WI38 (cell line): ENCODE measurements around the gene TRMT5.

Experiments
- H3K4me3 ChIP-seq: 2 replicates; pipeline ENCODE4 v1.5.1; 2011; ENCODE audit warnings: low read depth, mild to moderate bottlenecking, control low read depth, low read length
- TF ChIP-seq, protein P1 (sequence below): IDR thresholded peaks from 2 replicates; pipeline ENCODE4 v1.5.1; 2012; ENCODE audit warnings: low read depth, mild to moderate bottlenecking, control low read depth, low read length

TRMT5 gene

DNA sequence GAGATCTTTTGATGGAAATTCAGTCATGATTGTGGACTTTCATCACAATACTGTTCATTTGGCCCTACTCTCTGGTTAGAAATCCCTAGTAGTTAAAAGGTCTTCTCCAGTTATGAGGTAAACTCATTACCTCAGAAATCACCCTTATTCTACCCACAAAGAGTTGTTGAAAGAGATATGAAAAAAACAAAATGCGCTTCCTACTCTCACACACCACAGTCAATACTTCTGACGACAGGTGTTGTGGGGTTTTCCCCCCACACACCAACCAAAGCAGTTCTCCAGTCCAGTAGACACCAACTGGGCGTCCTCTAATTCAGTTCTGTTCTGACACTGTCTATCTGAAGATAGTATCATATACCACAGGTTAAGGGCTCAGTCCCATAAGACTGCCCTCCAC, 54.9 kb downstream of the TRMT5 start:
- TF ChIP-seq, protein P1, sequence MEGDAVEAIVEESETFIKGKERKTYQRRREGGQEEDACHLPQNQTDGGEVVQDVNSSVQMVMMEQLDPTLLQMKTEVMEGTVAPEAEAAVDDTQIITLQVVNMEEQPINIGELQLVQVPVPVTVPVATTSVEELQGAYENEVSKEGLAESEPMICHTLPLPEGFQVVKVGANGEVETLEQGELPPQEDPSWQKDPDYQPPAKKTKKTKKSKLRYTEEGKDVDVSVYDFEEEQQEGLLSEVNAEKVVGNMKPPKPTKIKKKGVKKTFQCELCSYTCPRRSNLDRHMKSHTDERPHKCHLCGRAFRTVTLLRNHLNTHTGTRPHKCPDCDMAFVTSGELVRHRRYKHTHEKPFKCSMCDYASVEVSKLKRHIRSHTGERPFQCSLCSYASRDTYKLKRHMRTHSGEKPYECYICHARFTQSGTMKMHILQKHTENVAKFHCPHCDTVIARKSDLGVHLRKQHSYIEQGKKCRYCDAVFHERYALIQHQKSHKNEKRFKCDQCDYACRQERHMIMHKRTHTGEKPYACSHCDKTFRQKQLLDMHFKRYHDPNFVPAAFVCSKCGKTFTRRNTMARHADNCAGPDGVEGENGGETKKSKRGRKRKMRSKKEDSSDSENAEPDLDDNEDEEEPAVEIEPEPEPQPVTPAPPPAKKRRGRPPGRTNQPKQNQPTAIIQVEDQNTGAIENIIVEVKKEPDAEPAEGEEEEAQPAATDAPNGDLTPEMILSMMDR: no peak
- H3K4me3 ChIP-seq: no peak overlapping the region

DNA sequence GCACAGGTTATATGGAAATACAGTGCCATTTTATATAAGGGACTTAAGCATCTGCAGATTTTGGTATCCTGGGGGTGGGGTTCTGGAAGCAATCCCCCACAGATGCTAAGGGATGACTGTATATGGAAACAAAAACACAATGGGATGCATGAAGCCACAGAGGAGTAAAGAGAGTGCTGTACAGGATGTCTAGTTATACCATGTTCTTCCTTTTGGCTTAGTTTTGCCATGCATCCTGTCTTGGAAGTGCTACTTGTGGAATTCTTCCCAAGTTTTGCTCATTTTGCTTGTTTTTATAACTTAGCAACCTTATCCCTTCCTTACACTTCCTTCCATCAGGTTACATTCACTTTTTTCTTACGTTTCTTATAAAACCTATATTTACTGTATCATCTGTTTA, 55.6 kb downstream of the TRMT5 start:
- TF ChIP-seq, protein P1: no peak
- H3K4me3 ChIP-seq: no peak overlapping the region

DNA sequence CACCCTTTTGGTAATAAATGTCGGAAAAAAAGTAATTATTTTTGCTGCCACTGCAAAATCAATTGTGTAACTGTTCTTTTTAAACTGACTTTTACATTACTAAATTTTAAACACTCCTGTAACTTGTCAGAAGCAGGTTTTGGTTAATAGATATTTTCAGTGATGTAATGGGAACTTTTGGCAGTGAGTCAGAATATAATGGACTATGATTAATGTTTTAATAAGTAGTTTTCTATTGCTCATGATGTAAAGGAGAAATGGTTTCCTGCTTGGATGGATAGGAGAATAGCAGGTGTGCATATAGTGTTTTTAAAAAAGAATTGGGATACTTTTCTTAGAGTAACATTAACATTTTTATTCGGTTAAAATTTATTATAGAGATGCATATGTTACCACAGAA, 58.8 kb downstream of the TRMT5 start:
- no peak overlapping the region for H3K4me3 ChIP-seq
- TF ChIP-seq, protein P1: no peak
